Parathyroid adenoma (tissue), 2 donors: Measurements from ENCODE around the gene BANF1.
"Not testable (repeated sequence)": the region's sequence is repeated elsewhere in the genome, so short reads cannot be mapped to it uniquely, and the experiment has no call there.

ENCODE experiments used
- H2AFZ ChIP-seq: fragments of 300-600 bp; sonication (generic); one replicate; pipeline ENCODE4 v1.7.0; 2017; ENCODE audit warnings: antibody characterized with exemption, mild to moderate bottlenecking
- H3K27ac ChIP-seq: fragments of 300-600 bp; sonication (generic); one replicate; pipeline ENCODE4 v1.7.0; 2017
- H3K27me3 ChIP-seq: fragments of 300-600 bp; sonication (generic); one replicate; pipeline ENCODE4 v1.7.0; 2017; ENCODE audit warnings: low read length; ENCODE audit not compliant: control insufficient read depth, insufficient read depth
- H3K36me3 ChIP-seq: fragments of 300-600 bp; sonication (generic); one replicate; pipeline ENCODE4 v1.7.0; 2017; ENCODE audit warnings: low read length; ENCODE audit not compliant: control insufficient read depth, insufficient read depth
- H3K4me1 ChIP-seq: fragments of 300-600 bp; sonication (generic); one replicate; pipeline ENCODE4 v1.7.0; 2017; ENCODE audit warnings: control low read depth
- H3K4me2 ChIP-seq: fragments of 300-600 bp; sonication (generic); one replicate; pipeline ENCODE4 v1.7.0; 2017; ENCODE audit warnings: low read length
- H3K4me3 ChIP-seq: fragments of 300-600 bp; sonication (generic); one replicate; pipeline ENCODE4 v1.7.0; 2017; ENCODE audit warnings: low read depth, low read length
- H3K79me2 ChIP-seq: fragments of 300-600 bp; sonication (generic); one replicate; pipeline ENCODE4 v1.7.0; 2017; ENCODE audit warnings: control low read depth
- H3K9ac ChIP-seq: fragments of 300-600 bp; sonication (generic); one replicate; pipeline ENCODE4 v1.7.0; 2017; ENCODE audit warnings: mild to moderate bottlenecking
- H3K9me3 ChIP-seq: fragments of 300-600 bp; sonication (generic); one replicate; pipeline ENCODE4 v1.7.0; 2017; ENCODE audit warnings: low read length; ENCODE audit not compliant: control insufficient read depth
- TF ChIP-seq, protein P1 (sequence below): fragments of 300-600 bp; sonication (generic); IDR thresholded peaks from one replicate; pipeline ENCODE4 v1.7.0; 2017; ENCODE audit warnings: antibody characterized with exemption, mild to moderate bottlenecking
- donor health status: primary hyperparathyroidism.

BANF1 gene

DNA sequence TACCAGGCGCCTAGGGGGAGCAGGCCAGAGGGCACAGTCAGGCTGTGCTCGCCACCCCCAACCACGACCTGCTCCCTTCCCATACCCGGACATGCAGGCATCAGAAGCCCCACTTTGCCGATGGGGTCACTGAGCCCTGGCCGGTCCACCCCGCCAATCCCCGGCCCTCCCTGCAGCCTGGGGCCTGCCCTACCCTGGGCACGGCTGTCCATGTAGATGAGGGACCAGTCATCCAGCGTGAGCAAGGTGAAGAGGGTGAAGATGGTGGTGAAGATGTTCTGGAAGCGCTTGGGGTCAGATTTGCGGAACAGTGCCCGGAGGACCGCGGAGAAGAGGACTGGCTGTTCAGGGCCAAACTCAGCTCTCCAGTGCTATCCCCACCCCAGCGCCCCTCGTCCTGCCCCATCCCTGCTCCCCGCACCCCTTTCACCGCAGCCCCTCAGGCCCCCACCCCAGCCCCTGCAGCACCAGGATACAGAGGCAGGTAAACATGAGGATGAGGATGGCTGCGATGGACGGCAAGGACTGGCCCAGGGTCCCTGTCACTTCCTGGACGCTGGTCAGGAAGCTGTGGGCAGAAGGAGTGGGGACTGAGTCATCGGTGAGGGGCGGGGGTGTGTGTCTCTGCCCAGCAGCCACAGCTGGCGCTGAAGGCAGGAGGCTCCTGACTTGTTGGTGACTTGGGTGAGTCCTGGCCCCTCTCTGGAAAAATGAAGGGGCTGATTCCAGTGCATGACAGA, 18.5 kb downstream of the BANF1 start:
- Histone ChIP-seq H2AFZ (no peak overlapping the region), H3K4me3 (no peak overlapping the region), H3K79me2 (no peaks in the 10 kb centered on the region), H3K27ac (no peak overlapping the region), H3K4me1 (peaks cover 7% of the 10 kb centered on the region), H3K9ac (no peak overlapping the region), H3K9me3 (no peaks in the 10 kb centered on the region), H3K36me3 (no peaks in the 10 kb centered on the region), H3K4me2 (no peak overlapping the region), H3K27me3 (no peaks in the 10 kb centered on the region)
- TF ChIP-seq, protein P1, sequence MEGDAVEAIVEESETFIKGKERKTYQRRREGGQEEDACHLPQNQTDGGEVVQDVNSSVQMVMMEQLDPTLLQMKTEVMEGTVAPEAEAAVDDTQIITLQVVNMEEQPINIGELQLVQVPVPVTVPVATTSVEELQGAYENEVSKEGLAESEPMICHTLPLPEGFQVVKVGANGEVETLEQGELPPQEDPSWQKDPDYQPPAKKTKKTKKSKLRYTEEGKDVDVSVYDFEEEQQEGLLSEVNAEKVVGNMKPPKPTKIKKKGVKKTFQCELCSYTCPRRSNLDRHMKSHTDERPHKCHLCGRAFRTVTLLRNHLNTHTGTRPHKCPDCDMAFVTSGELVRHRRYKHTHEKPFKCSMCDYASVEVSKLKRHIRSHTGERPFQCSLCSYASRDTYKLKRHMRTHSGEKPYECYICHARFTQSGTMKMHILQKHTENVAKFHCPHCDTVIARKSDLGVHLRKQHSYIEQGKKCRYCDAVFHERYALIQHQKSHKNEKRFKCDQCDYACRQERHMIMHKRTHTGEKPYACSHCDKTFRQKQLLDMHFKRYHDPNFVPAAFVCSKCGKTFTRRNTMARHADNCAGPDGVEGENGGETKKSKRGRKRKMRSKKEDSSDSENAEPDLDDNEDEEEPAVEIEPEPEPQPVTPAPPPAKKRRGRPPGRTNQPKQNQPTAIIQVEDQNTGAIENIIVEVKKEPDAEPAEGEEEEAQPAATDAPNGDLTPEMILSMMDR: no peak

- Histone ChIP-seq H2AFZ (peak overlapping the region; percentile 86), H3K4me1 (peaks cover 2% of the 10 kb centered on the region), H3K27me3 (no peaks in the 10 kb centered on the region), H3K79me2 (no peaks in the 10 kb centered on the region), H3K4me3 (no peak overlapping the region), H3K9ac (no peak overlapping the region), H3K36me3 (no peaks in the 10 kb centered on the region), H3K9me3 (no peaks in the 10 kb centered on the region), H3K27ac (no peak overlapping the region), H3K4me2 (peak overlapping the region; percentile 58)
- TF ChIP-seq, protein P1: peak; percentile 87
Measured at GRCh38 chr11:66022401-66023185, 20.3 kb downstream of the BANF1 start.

GRCh38 chr11:66023186-66023440, 20.8 kb downstream of the BANF1 start:
- H3K4me2 ChIP-seq, H2AFZ ChIP-seq, H3K79me2 ChIP-seq, H3K27me3 ChIP-seq, H3K4me3 ChIP-seq, H3K36me3 ChIP-seq, H3K9ac ChIP-seq, H3K4me1 ChIP-seq, H3K9me3 ChIP-seq, H3K27ac ChIP-seq: not testable (repeated sequence)

- Histone ChIP-seq H3K79me2 (no peaks in the 10 kb centered on the region), H3K4me1 (peaks cover 2% of the 10 kb centered on the region), H2AFZ (no peak within 1 kb of the TSS), H3K36me3 (no peaks in the 10 kb centered on the region), H3K4me2 (no peak within 1 kb of the TSS), H3K4me3 (no peak within 1 kb of the TSS), H3K27ac (no peak within 1 kb of the TSS), H3K9ac (no peak within 1 kb of the TSS), H3K27me3 (no peaks in the 10 kb centered on the region), H3K9me3 (no peaks in the 10 kb centered on the region)
- TF ChIP-seq, protein P1: no peak
Measured at GRCh38 chr11:66026017-66026529, 23.8 kb downstream of the BANF1 start, which contains the start of gene CATSPER1. TSS of gene CATSPER1 (minus strand) at chr11:66026479. CDS start at chr11:66026379, 100 bp downstream.

DNA sequence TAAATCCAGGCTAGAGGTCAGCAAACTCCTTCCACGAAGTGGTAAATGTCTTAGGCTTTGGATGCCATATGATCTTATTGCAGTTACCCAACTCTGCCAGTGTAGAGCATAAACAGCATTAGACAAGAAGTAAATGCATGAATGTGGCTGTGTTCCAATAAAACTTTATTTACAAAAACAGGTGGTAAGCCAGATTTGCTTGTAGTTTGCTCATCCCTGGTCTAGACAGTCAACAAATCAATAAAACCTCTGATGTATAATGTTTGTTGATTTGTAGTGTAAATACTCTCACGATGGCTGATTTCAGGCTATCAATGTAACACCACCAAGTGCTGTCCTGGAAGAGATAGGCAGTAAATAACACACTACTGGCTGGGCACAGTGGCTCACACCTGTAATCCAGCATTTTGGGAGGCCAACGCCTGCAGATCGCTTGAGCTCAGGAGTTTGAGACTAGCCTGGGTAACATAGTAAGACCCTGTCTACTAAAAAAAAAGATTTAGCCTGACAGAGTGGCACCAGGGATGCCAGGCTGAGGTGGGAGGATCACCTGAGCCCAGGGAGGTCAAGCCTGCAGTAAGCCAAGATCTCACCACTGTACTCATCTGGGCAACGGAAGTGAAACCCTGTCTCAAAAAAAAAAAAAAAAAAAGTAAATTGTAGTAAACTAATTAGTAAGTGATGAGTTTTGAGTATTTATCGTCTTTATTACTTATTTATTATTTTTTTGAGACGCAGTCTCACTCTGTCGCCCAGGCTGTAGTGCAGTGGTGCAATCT, 30.8 kb downstream of the BANF1 start:
- Histone ChIP-seq H3K9me3 (no peaks in the 10 kb centered on the region), H3K79me2 (no peaks in the 10 kb centered on the region), H3K27ac (no peak overlapping the region), H3K9ac (no peak overlapping the region), H3K4me3 (no peak overlapping the region), H3K4me2 (no peak overlapping the region), H2AFZ (no peak overlapping the region), H3K4me1 (no peaks in the 10 kb centered on the region), H3K36me3 (no peaks in the 10 kb centered on the region), H3K27me3 (no peaks in the 10 kb centered on the region)
- TF ChIP-seq, protein P1: no peak
